K562 (cell line): ENCODE data around the gene GAL. TPM values are rescaled to one million over a fixed set of nuclear protein-coding genes. Genes with fewer than 3 reads are reported as not detected.

Experiments used
- ATAC-seq: fragments of 200-7000 bp; cut with Tn5 transposase; 3 replicates; pipeline ENCODE4 v1.9.1; 2020; ENCODE audit warnings: moderate library complexity
- BruUV-seq: library from RNA; stranded (reverse); fragments of 400-500 nt; replicated peaks from 2 replicates; lab custom pipeline; 2021; lab: Mats Ljungman, UMichigan
- CTCF ChIA-PET: fragments of 300-600 bp; formaldehyde crosslinking; extraction: SDS; loops from one replicate; lab custom pipeline; 2021; ENCODE audit warnings: low intra/inter-chr PET ratio; lab: Yijun Ruan, JAX
- POLR2A ChIA-PET: fragments of 300-600, 350-650 bp; sonication (Branson Sonifier 250); formaldehyde crosslinking; extraction: SDS; loops from one replicate; lab custom pipeline; 2021; ENCODE audit warnings: antibody characterized with exemption, inconsistent platforms; lab: Yijun Ruan, JAX
- DNase-seq, 4 experiments: peaks; one replicate each; pipeline versions ENCODE4 v3.0.0 to v3.0.0-alpha.2; 2011 to 2018; ENCODE audit warnings: low spot score in 3 of 4, mixed read lengths in 3 of 4; ENCODE audit errors: extremely low read depth in 1 of 4
- FAIRE-seq: peaks from 2 replicates; lab custom pipeline; 2011; peaks lifted over from hg19 to GRCh38; lab: Jason Lieb, UNC
- H2AFZ ChIP-seq: 2 replicates; pipeline ENCODE4 v1.6.0; 2011; ENCODE audit warnings: low read depth, low read length, control low read depth, inconsistent platforms
- H3K27ac ChIP-seq: fragments of 200-600 bp; 3 replicates; pipeline ENCODE4 v1.8.0; 2011; ENCODE audit warnings: low read depth, mild to moderate bottlenecking, control low read depth, inconsistent platforms, low read length, moderate library complexity, mixed read lengths; ENCODE audit errors: extremely low read depth
- H3K27me3 ChIP-seq, 2 experiments: fragments of 300-600 bp in 1 of 2; 2 replicates in 1 of 2; 3 replicates in 1 of 2; pipeline versions ENCODE4 v1.6.0 to v1.8.0; 2011; ENCODE audit warnings: inconsistent platforms in 2 of 2, low read length in 2 of 2, mild to moderate bottlenecking in 1 of 2, mixed read lengths in 1 of 2, moderate library complexity in 1 of 2; ENCODE audit not compliant: control insufficient read depth in 2 of 2, insufficient read depth in 2 of 2
- H3K36me3 ChIP-seq: fragments of 300-600 bp; 3 replicates; pipeline ENCODE4 v1.8.0; 2011; ENCODE audit warnings: mild to moderate bottlenecking, low read length, inconsistent platforms; ENCODE audit not compliant: control insufficient read depth, insufficient read depth
- H3K4me1 ChIP-seq, 2 experiments: fragments of 200-600 bp in 1 of 2; replicated peaks in 1 of 2; 2 replicates in 1 of 2; 3 replicates in 1 of 2; pipeline versions ENCODE4 v1.5.1 to v1.8.0; 2011; ENCODE audit warnings: inconsistent platforms in 2 of 2, low read length in 2 of 2, mild to moderate bottlenecking in 1 of 2, mixed read lengths in 1 of 2, moderate library complexity in 1 of 2; ENCODE audit not compliant: control insufficient read depth in 2 of 2, insufficient read depth in 2 of 2
- H3K4me2 ChIP-seq: 2 replicates; pipeline ENCODE4 v1.6.1; 2011; ENCODE audit warnings: low read length, control low read depth, inconsistent platforms, mixed read lengths; ENCODE audit not compliant: insufficient read depth
- H3K4me3 ChIP-seq: fragments of 200-600 bp; sonication (generic), shearing (Covaris generic); 2 replicates; pipeline ENCODE4 v1.5.1; 2016; ENCODE audit warnings: control low read depth, inconsistent platforms
- H3K79me2 ChIP-seq: fragments of 200-600 bp; 3 replicates; pipeline ENCODE4 v1.8.0; 2011; ENCODE audit warnings: low read length, inconsistent platforms; ENCODE audit not compliant: control insufficient read depth, insufficient read depth
- H3K9ac ChIP-seq, 2 experiments: 2 replicates each; pipeline versions ENCODE4 v1.6.0 to v1.6.1; 2011; ENCODE audit warnings: low read depth in 2 of 2, low read length in 2 of 2, control low read depth in 1 of 2, inconsistent platforms in 1 of 2, mild to moderate bottlenecking in 1 of 2, mixed read lengths in 1 of 2; ENCODE audit not compliant: insufficient read depth in 1 of 2
- H3K9me1 ChIP-seq: one replicate; pipeline ENCODE4 v1.6.0; 2011; ENCODE audit warnings: inconsistent platforms, mild to moderate bottlenecking, low read length, moderate library complexity; ENCODE audit not compliant: control insufficient read depth, insufficient read depth
- H3K9me3 ChIP-seq: replicated peaks from 2 replicates; pipeline ENCODE4 v1.5.1; 2011; ENCODE audit warnings: low read depth, low read length, inconsistent platforms; ENCODE audit not compliant: control insufficient read depth, insufficient read depth
- H4K20me1 ChIP-seq: replicated peaks from 2 replicates; pipeline ENCODE4 v1.6.1; 2011; ENCODE audit warnings: low read length, inconsistent platforms, mixed read lengths; ENCODE audit not compliant: control insufficient read depth, insufficient read depth
- DDX20 ChIP-seq: fragments of 450-650 bp; IDR thresholded peaks from 2 replicates; pipeline ENCODE4 v1.6.1; 2016; ENCODE audit warnings: missing genetic modification characterization, low read depth, mild to moderate bottlenecking, missing compliant biosample characterization, moderate library complexity
- HMGXB4 ChIP-seq: sonication (generic); formaldehyde crosslinking; IDR thresholded peaks from 2 replicates; pipeline ENCODE4 v1.8.1; 2023; ENCODE audit warnings: mild to moderate bottlenecking, missing genetic modification reagents
- MXI1 ChIP-seq: IDR thresholded peaks from 2 replicates; pipeline ENCODE4 v1.6.1; 2011; ENCODE audit warnings: low read depth, mild to moderate bottlenecking, improper control_type of control experiment, low read length
- TCF7L2 ChIP-seq: fragments of 150-350 bp; IDR thresholded peaks from 2 replicates; pipeline ENCODE4 v1.6.1; 2016; ENCODE audit warnings: low read depth, mild to moderate bottlenecking, low read length, moderate library complexity
- WHSC1 ChIP-seq: IDR thresholded peaks from one replicate; pipeline ENCODE4 v1.6.1; 2012; ENCODE audit warnings: low read length, control low read depth, inconsistent platforms
- ZBTB5 ChIP-seq: fragments of 450-650 bp; IDR thresholded peaks from 2 replicates; pipeline ENCODE4 v1.6.1; 2017; ENCODE audit warnings: antibody characterized with exemption
- ZNF699 ChIP-seq: fragments of 250-450 bp; sonication (Bioruptor Pico); IDR thresholded peaks from 2 replicates; pipeline ENCODE4 v1.8.0; 2021; ENCODE audit warnings: mild to moderate bottlenecking, moderate library complexity; ENCODE audit not compliant: insufficient replicate concordance
- WGBS: fragments of 100-300 bp; shearing (Covaris generic); methylation state at CpG from one replicate; pipeline ENCODE4 v1.1.6; 2016; ENCODE audit warnings: low coverage, mixed read lengths; ENCODE audit not compliant: insufficient coverage; ENCODE audit errors: missing lambda C conversion rate; 5-methylcytosine and 5-hydroxymethylcytosine counted together
- in situ Hi-C: fragments of 300-500 bp; cut with MboI; formaldehyde crosslinking; loops from 4 replicates; pipeline ENCODE4 v1.15.0; 2018; ENCODE audit warnings: inconsistent platforms, mixed read lengths
- intact Hi-C: fragments of 100-400 bp; cut with micrococcal nuclease; formaldehyde crosslinking; loops from 2 replicates; pipeline ENCODE4 v1.14.2; 2022
- polyA plus RNA-seq, 8 experiments: library from polyadenylated mRNA; depleted of rRNA in 4 of 8; stranded (reverse) in 5 of 8; unstranded in 3 of 8; fragments of >200 nt; fragmentation: Nextera tagmentation in 2 of 8; fragmentation: Illumina TruSeq in 1 of 8; extraction: Ambion mirVana in 2 of 8; extraction: Trizol in 1 of 8; gene quantifications; 2 replicates each; pipeline versions ENCODE4 v1.2.1 to v1.2.3, GENCODE V29; 2011 to 2014; ENCODE audit warnings: inconsistent platforms in 1 of 8, missing spikeins in 1 of 8
- total RNA-seq, 7 experiments: library from RNA; depleted of rRNA in 6 of 7; stranded (reverse); fragments of >200 nt in 6 of 7; fragmentation: Illumina TruSeq in 2 of 7; extraction: Trizol in 2 of 7; gene quantifications; 2 replicates each; pipeline versions ENCODE4 v1.2.1 to v1.2.3, GENCODE V29; 2011 to 2021; ENCODE audit warnings: low replicate concordance in 1 of 7
- TF ChIP-seq, protein P1 (sequence below), 2 experiments: fragments of 450-650 bp in 1 of 2; sonication (generic) in 1 of 2; formaldehyde crosslinking; conservative IDR thresholded peaks; 2 replicates each; pipeline versions ENCODE4 v1.4.0 to v1.8.1; 2020 to 2022; ENCODE audit warnings: mild to moderate bottlenecking in 1 of 2, missing genetic modification reagents in 1 of 2
- TF ChIP-seq, protein P2 (sequence below): fragments of 250-450 bp; sonication (Bioruptor Pico); IDR thresholded peaks from 2 replicates; pipeline ENCODE4 v1.5.0; 2022; ENCODE audit warnings: mild to moderate bottlenecking

Gene GAL
- total and polyA plus RNA-seq, 9 of the 15 experiments (the other 6 are each of a cell fraction or from before 2014, with no cell fraction given): 10.6 to 119 (median 36.3) TPM

GRCh38 chr11:68654978-68655377 lies 29.4 kb upstream of the GAL start:
- H3K9ac ChIP-seq: no peak overlapping the region
- FAIRE-seq (no peak), ATAC-seq (no peak), DNase-seq (no peak)
- no peaks in the 10 kb centered on the region for H3K9me1 ChIP-seq
- intact Hi-C loops: no loop called here
- H3K4me2 ChIP-seq: no peak overlapping the region
- in situ Hi-C loops: no loop called here
- H3K36me3 ChIP-seq: no peaks in the 10 kb centered on the region
- H3K79me2 ChIP-seq: no peaks in the 10 kb centered on the region
- no peak overlapping the region for H3K27ac ChIP-seq
- WGBS: 0% methylated on average over 8 of the region's 8 CpGs
- H3K4me3 ChIP-seq: no peak overlapping the region
- no peaks in the 10 kb centered on the region for H3K9me3 ChIP-seq
- BruUV-seq: no TSS peak
- H4K20me1 ChIP-seq: 0 out of 2 replicates have a peak, but pooled peaks cover 14% of the 10 kb centered on the region
- H3K27me3 ChIP-seq: peaks cover 62 to 97% of the 10 kb centered on the region in 2 experiments
- TF ChIP-seq ZBTB5: no peak
- TF ChIP-seq, protein P1, sequence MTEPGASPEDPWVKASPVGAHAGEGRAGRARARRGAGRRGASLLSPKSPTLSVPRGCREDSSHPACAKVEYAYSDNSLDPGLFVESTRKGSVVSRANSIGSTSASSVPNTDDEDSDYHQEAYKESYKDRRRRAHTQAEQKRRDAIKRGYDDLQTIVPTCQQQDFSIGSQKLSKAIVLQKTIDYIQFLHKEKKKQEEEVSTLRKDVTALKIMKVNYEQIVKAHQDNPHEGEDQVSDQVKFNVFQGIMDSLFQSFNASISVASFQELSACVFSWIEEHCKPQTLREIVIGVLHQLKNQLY (CRISPR knock-in tag; conservative IDR thresholded peaks at IDR 0.05): no peak
- TF ChIP-seq WHSC1: no peak
- no peak for TF ChIP-seq DDX20
- no peak for TF ChIP-seq HMGXB4 (CRISPR knock-in tag)
- TF ChIP-seq ZNF699 (CRISPR knock-in tag): no peak
- no peak for TF ChIP-seq MXI1
- no peak for TF ChIP-seq TCF7L2
- TF ChIP-seq, protein P2, sequence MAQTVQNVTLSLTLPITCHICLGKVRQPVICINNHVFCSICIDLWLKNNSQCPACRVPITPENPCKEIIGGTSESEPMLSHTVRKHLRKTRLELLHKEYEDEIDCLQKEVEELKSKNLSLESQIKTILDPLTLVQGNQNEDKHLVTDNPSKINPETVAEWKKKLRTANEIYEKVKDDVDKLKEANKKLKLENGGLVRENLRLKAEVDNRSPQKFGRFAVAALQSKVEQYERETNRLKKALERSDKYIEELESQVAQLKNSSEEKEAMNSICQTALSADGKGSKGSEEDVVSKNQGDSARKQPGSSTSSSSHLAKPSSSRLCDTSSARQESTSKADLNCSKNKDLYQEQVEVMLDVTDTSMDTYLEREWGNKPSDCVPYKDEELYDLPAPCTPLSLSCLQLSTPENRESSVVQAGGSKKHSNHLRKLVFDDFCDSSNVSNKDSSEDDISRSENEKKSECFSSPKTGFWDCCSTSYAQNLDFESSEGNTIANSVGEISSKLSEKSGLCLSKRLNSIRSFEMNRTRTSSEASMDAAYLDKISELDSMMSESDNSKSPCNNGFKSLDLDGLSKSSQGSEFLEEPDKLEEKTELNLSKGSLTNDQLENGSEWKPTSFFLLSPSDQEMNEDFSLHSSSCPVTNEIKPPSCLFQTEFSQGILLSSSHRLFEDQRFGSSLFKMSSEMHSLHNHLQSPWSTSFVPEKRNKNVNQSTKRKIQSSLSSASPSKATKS (CRISPR knock-in tag): no peak
- ChIA-PET POLR2A (interaction anchor here (1.0 kb wide), 1 partner anchor 10 kb away, joined by 3 read pairs; no protein-coding TSS in a partner anchor), CTCF (no interaction called here)
- H3K4me1 ChIP-seq: peaks cover 0 to 17% of the 10 kb centered on the region in 2 experiments; a peak in 2 of 5 replicates
- no peak overlapping the region for H2AFZ ChIP-seq
